SU-DHL-6 (cell line): ENCODE results near the gene SLC22A13.

Experiments
- H2AFZ ChIP-seq: fragments of 200-600 bp; sonication (generic); 2 replicates; pipeline ENCODE4 v1.6.1; 2014; ENCODE audit warnings: low read depth, mild to moderate bottlenecking, moderate library complexity, mixed read lengths, antibody characterized with exemption, low read length; ENCODE audit not compliant: severe bottlenecking
- H3F3A ChIP-seq: fragments of 200-600 bp; shearing (Covaris generic); 2 replicates; pipeline ENCODE4 v1.6.0; 2016; ENCODE audit warnings: antibody characterized with exemption, mild to moderate bottlenecking; ENCODE audit not compliant: insufficient read depth
- H3K27ac ChIP-seq: fragments of 200-600 bp; sonication (generic); 2 replicates; pipeline ENCODE4 v1.5.1; 2016; ENCODE audit warnings: low read depth, mild to moderate bottlenecking, low read length, moderate library complexity, mixed read lengths
- H3K27me3 ChIP-seq: fragments of 200-600 bp; sonication (generic), shearing (Covaris generic); 2 replicates; pipeline ENCODE4 v1.6.0; 2014; ENCODE audit warnings: mild to moderate bottlenecking, low read length
- H3K36me3 ChIP-seq: fragments of 200-600 bp; sonication (generic); 2 replicates; pipeline ENCODE4 v1.6.1; 2014; ENCODE audit warnings: mild to moderate bottlenecking, low read length, mixed read lengths
- H3K4me2 ChIP-seq: fragments of 300-600, 200-600 bp; shearing (Covaris generic), sonication (generic); 2 replicates; pipeline ENCODE4 v1.6.0; 2014; ENCODE audit warnings: low read length, low read depth, mild to moderate bottlenecking; ENCODE audit not compliant: poor library complexity, severe bottlenecking
- H3K4me3 ChIP-seq: fragments of 200-600 bp; sonication (generic); 2 replicates; pipeline ENCODE4 v1.5.1; 2014; ENCODE audit warnings: antibody characterized with exemption, low read length, mild to moderate bottlenecking, mixed read lengths; ENCODE audit not compliant: insufficient read depth, poor library complexity, severe bottlenecking
- H3K79me2 ChIP-seq: fragments of 200-600 bp; sonication (generic); 2 replicates; pipeline ENCODE4 v1.6.1; 2014; ENCODE audit warnings: mild to moderate bottlenecking, low read length, moderate library complexity; ENCODE audit not compliant: insufficient read depth
- H3K9ac ChIP-seq: fragments of 200-600 bp; sonication (generic); 2 replicates; pipeline ENCODE4 v1.7.0; 2014; ENCODE audit warnings: mild to moderate bottlenecking, low read length
- H3K9me2 ChIP-seq: fragments of 200-600 bp; sonication (generic); replicated peaks from 2 replicates; pipeline ENCODE4 v1.6.1; 2014; ENCODE audit warnings: low read length; ENCODE audit not compliant: insufficient read depth
- H3K9me3 ChIP-seq: fragments of 200-600 bp; sonication (generic); 2 replicates; pipeline ENCODE4 v1.6.1; 2014; ENCODE audit warnings: low read length, mixed read lengths; ENCODE audit not compliant: insufficient read depth
- H4K20me1 ChIP-seq: fragments of 200-600 bp; sonication (generic); 2 replicates; pipeline ENCODE4 v1.6.1; 2014; ENCODE audit warnings: low read depth, mild to moderate bottlenecking, antibody characterized with exemption, low read length, moderate library complexity, mixed read lengths
- EZH2phosphoT487 ChIP-seq: fragments of 200-600 bp; sonication (generic), shearing (Covaris generic); conservative IDR thresholded peaks from 2 replicates; pipeline ENCODE4 v1.6.1; 2018; ENCODE audit warnings: mild to moderate bottlenecking, antibody characterized with exemption, low read length, moderate library complexity, mixed read lengths
- TF ChIP-seq, protein P1 (sequence below): fragments of 200-600 bp; sonication (generic); IDR thresholded peaks from one replicate; pipeline ENCODE4 v1.5.1; 2017; ENCODE audit warnings: antibody characterized with exemption, mild to moderate bottlenecking, low read length, moderate library complexity; ENCODE audit not compliant: insufficient read depth, poor library complexity, severe bottlenecking

Gene SLC22A13

DNA sequence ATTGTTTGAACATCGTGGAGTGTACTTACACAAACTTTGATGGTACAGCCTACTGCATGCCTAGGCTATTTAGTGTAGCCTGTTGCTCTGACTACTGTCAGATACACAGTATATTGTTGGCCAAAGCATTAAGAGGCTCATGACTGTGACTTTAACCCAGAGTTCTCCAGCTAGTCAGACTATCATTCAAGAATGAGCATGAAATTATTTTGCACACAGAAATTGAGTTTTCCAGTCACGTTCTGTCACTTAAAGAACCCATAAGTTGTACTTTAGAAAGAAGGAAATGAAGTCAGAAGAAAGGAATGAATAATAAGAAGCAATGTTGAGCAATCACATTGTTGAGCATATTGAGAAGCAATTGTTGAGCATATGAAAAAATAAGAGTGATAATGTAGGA is 37.6 kb upstream of the SLC22A13 start:
- Histone ChIP-seq H3K4me3 (no peak overlapping the region), H3K4me2 (no peak overlapping the region), H3K9ac (no peak overlapping the region), H3F3A (no peaks in the 10 kb centered on the region), H3K9me2 (no peaks in the 10 kb centered on the region), H3K9me3 (no peaks in the 10 kb centered on the region), H3K79me2 (no peaks in the 10 kb centered on the region), H3K36me3 (peaks cover 48% of the 10 kb centered on the region; the same call in 1 of the 2 replicates), H2AFZ (no peak overlapping the region), H4K20me1 (0 out of 2 replicates have a peak, but pooled peaks cover 2% of the 10 kb centered on the region), H3K27me3 (no peaks in the 10 kb centered on the region), H3K27ac (no peak overlapping the region)
- TF ChIP-seq EZH2phosphoT487 = no peak
- TF ChIP-seq, protein P1, sequence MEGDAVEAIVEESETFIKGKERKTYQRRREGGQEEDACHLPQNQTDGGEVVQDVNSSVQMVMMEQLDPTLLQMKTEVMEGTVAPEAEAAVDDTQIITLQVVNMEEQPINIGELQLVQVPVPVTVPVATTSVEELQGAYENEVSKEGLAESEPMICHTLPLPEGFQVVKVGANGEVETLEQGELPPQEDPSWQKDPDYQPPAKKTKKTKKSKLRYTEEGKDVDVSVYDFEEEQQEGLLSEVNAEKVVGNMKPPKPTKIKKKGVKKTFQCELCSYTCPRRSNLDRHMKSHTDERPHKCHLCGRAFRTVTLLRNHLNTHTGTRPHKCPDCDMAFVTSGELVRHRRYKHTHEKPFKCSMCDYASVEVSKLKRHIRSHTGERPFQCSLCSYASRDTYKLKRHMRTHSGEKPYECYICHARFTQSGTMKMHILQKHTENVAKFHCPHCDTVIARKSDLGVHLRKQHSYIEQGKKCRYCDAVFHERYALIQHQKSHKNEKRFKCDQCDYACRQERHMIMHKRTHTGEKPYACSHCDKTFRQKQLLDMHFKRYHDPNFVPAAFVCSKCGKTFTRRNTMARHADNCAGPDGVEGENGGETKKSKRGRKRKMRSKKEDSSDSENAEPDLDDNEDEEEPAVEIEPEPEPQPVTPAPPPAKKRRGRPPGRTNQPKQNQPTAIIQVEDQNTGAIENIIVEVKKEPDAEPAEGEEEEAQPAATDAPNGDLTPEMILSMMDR = no peak

DNA sequence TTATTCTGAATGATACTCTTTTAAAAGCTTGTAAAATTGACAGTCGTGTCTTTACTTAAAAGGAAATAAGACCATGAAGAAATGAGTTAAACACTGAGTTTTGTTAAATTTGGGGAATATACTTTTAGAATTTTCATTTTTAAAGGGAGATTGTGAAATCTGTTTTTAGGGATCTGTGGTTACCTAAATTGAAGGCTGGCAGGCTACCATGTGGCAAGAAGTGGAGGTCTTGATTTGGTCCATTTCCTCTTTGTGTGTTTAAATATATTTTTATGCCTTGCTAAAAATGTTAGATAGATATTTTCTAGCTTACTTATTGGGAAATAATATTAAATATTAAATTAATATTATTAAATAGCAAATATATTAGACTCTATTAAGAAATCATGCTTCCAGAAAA is 36.6 kb upstream of the SLC22A13 start:
- Histone ChIP-seq H3K27ac (no peak overlapping the region), H3K9me3 (no peaks in the 10 kb centered on the region), H3K27me3 (no peaks in the 10 kb centered on the region), H3K9ac (no peak overlapping the region), H4K20me1 (0 out of 2 replicates have a peak, but pooled peaks cover 2% of the 10 kb centered on the region), H3K79me2 (no peaks in the 10 kb centered on the region), H3K36me3 (peaks cover 51% of the 10 kb centered on the region; the same call in 1 of the 2 replicates), H3K4me3 (no peak overlapping the region), H2AFZ (no peak overlapping the region), H3K9me2 (no peaks in the 10 kb centered on the region), H3K4me2 (no peak overlapping the region), H3F3A (no peaks in the 10 kb centered on the region)
- TF ChIP-seq, protein P1 = no peak
- TF ChIP-seq EZH2phosphoT487 = no peak

DNA sequence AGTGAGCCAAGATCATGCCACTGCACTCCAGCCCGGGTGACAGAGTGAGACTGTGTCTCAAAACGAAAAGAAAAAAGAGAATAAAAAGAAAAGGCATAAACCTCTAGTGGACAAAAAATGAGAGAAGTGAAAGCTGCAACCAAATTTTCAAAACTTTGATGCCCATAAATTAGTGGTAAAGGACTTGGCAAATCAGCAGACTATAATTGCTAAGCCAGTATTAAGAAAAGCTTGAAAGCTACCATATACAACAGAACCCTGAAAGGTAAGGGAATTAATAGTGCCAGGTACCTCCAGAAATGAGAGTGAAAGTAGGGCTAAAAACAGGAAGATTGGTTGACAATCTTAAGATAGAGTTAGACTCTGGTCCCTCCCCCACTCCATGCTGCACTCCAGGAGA is 32.9 kb upstream of the SLC22A13 start:
- Histone ChIP-seq H3K9ac (no peak overlapping the region), H2AFZ (no peak overlapping the region), H3K9me3 (no peaks in the 10 kb centered on the region), H3F3A (no peaks in the 10 kb centered on the region; the same call in 1 of the 2 replicates), H3K27ac (no peak overlapping the region), H3K27me3 (no peaks in the 10 kb centered on the region), H3K4me2 (no peak overlapping the region), H3K9me2 (no peaks in the 10 kb centered on the region), H4K20me1 (no peaks in the 10 kb centered on the region), H3K36me3 (peaks cover 29% of the 10 kb centered on the region; the same call in 1 of the 2 replicates), H3K4me3 (no peak overlapping the region), H3K79me2 (no peaks in the 10 kb centered on the region)
- TF ChIP-seq, protein P1 = no peak
- TF ChIP-seq EZH2phosphoT487 = no peak
